ENCODE results near the gene CERKL. TPM values are rescaled to one million over a fixed set of nuclear protein-coding genes. Genes with fewer than 3 reads are reported as not detected.

CERKL gene
- total and polyA plus RNA-seq, 2 of the 13 experiments (the other 11 are each of a cell fraction or from before 2014, with no cell fraction given) = not detected

GRCh38 chr2:181677912-181678586 is 21.1 kb upstream of the CERKL start (continued):
- TF ChIP-seq ZNF598 (CRISPR knock-in tag; IDR thresholded peaks at IDR 0.05; ENCODE audit: borderline replicate concordance) (no peak; the same call in 1 of the 2 replicates), TFE3 (CRISPR knock-in tag; IDR thresholded peaks at IDR 0.05) (peak; percentile 88), ARID3A (IDR thresholded peaks at IDR 0.05; ENCODE audit: low read depth, low read length) (no peak), LRRFIP1 (CRISPR knock-in tag; conservative IDR thresholded peaks at IDR 0.05) (0 out of 2 replicates have a peak, but pooled peaks have one; percentile 55), DDIT3 (CRISPR knock-in tag; IDR thresholded peaks at IDR 0.05) (no peak), ZNF574 (CRISPR knock-in tag; IDR thresholded peaks at IDR 0.05) (peak; percentile 69), DBP (CRISPR knock-in tag; IDR thresholded peaks at IDR 0.05; ENCODE audit: not compliant biosample characterization) (peak; percentile 97), ZSCAN30 (CRISPR knock-in tag; IDR thresholded peaks at IDR 0.05) (no peak), SMAD3 (CRISPR knock-in tag; IDR thresholded peaks at IDR 0.05) (peak; percentile 94), HOXA7 (CRISPR knock-in tag; IDR thresholded peaks at IDR 0.05) (no peak), ZNF841 (CRISPR knock-in tag; IDR thresholded peaks at IDR 0.05; ENCODE audit: borderline replicate concordance) (no peak), ZNF615 (CRISPR knock-in tag; IDR thresholded peaks at IDR 0.05; ENCODE audit: borderline replicate concordance) (no peak; the same call in 1 of the 2 replicates), ZNF777 (CRISPR knock-in tag; IDR thresholded peaks at IDR 0.05) (peak; percentile 60; the same call in 1 of the 2 replicates), CREM (IDR thresholded peaks at IDR 0.05) (no peak), CREM (CRISPR knock-in tag; IDR thresholded peaks at IDR 0.05) (no peak), NAIF1 (CRISPR knock-in tag; IDR thresholded peaks at IDR 0.05; ENCODE audit: borderline replicate concordance) (peak; percentile 87; the same call in 1 of the 2 replicates), KLF11 (CRISPR knock-in tag; IDR thresholded peaks at IDR 0.05) (peak; percentile 97; the same call in 1 of the 2 replicates), ZNF713 (CRISPR knock-in tag; IDR thresholded peaks at IDR 0.05) (peak; percentile 80; the same call in 1 of the 2 replicates), ZNF7 (CRISPR knock-in tag; IDR thresholded peaks at IDR 0.05) (0 out of 2 replicates have a peak, but pooled peaks have one; percentile 19), ARHGAP35 (CRISPR knock-in tag; IDR thresholded peaks at IDR 0.05; ENCODE audit: borderline replicate concordance) (peak; percentile 75; the same call in 1 of the 2 replicates)
